Endothelial cell of umbilical vein (primary cell): ENCODE results near the gene LTF. TPM values are rescaled to one million over a fixed set of nuclear protein-coding genes. Genes with fewer than 3 reads are reported as not detected.
A peak's percentile ranks its signal among the peaks of the same experiment; 100 is the strongest.

Experiments used
- BruUV-seq: library from RNA; stranded (reverse); fragments of 400-500 nt; replicated peaks from 2 replicates; lab custom pipeline; 2021; lab: Mats Ljungman, UMichigan
- CTCF ChIA-PET: fragments of 300-600, 350-600 bp; sonication (Branson Sonifier 250); formaldehyde crosslinking; loops from one replicate; lab custom pipeline; 2021; ENCODE audit warnings: antibody characterized with exemption, inconsistent platforms; lab: Charles Lee
- POLR2A ChIA-PET: fragments of 300-600, 350-600 bp; sonication (Branson Sonifier 250); formaldehyde crosslinking; loops from one replicate; lab custom pipeline; 2021; ENCODE audit warnings: antibody characterized with exemption, inconsistent platforms; lab: Charles Lee
- DNase-seq: peaks from one replicate; pipeline ENCODE4 v3.0.0-alpha.2; 2011; ENCODE audit warnings: low read depth, low spot score
- FAIRE-seq: peaks from 2 replicates; lab custom pipeline; 2011; peaks lifted over from hg19 to GRCh38; lab: Jason Lieb, UNC
- H2AFZ ChIP-seq: 2 replicates; pipeline ENCODE4 v1.6.0; 2012; ENCODE audit warnings: low read depth, low read length, control low read depth, inconsistent platforms
- H3K27ac ChIP-seq: 2 replicates; pipeline ENCODE4 v1.5.1; 2011; ENCODE audit warnings: low read depth, mild to moderate bottlenecking, control low read depth, low read length, moderate library complexity; ENCODE audit not compliant: insufficient read depth
- H3K27me3 ChIP-seq, 2 experiments: 2 replicates each; pipeline versions ENCODE4 v1.6.0 to v1.6.1; 2011; ENCODE audit warnings: low read length in 2 of 2, mixed read lengths in 1 of 2; ENCODE audit not compliant: control insufficient read depth in 2 of 2, insufficient read depth in 2 of 2
- H3K36me3 ChIP-seq, 2 experiments: 2 replicates in 1 of 2; 3 replicates in 1 of 2; pipeline ENCODE4 v1.5.1; 2011; ENCODE audit warnings: low read length in 2 of 2, mild to moderate bottlenecking in 1 of 2, moderate library complexity in 1 of 2; ENCODE audit not compliant: control insufficient read depth in 2 of 2, insufficient read depth in 2 of 2; ENCODE audit errors: extremely low read depth in 1 of 2
- H3K4me1 ChIP-seq: 3 replicates; pipeline ENCODE4 v1.5.1; 2011; ENCODE audit warnings: mild to moderate bottlenecking, low read length; ENCODE audit not compliant: control insufficient read depth, insufficient read depth; ENCODE audit errors: extremely low read depth
- H3K4me2 ChIP-seq: 2 replicates; pipeline ENCODE4 v1.6.1; 2011; ENCODE audit warnings: low read length, control low read depth, mixed read lengths; ENCODE audit not compliant: insufficient read depth
- H3K4me3 ChIP-seq, 3 experiments: fragments of 200-600 bp in 1 of 3; sonication (generic), shearing (Covaris generic) in 1 of 3; replicated peaks in 1 of 3; 2 replicates each; pipeline ENCODE4 v1.5.1; 2011 to 2016; ENCODE audit warnings: control low read depth in 3 of 3, low read length in 3 of 3, mild to moderate bottlenecking in 2 of 3, inconsistent platforms in 1 of 3, low read depth in 1 of 3, moderate library complexity in 1 of 3; ENCODE audit not compliant: insufficient read depth in 1 of 3
- H3K79me2 ChIP-seq: 2 replicates; pipeline ENCODE4 v1.6.0; 2012; ENCODE audit warnings: low read length, inconsistent platforms; ENCODE audit not compliant: control insufficient read depth, insufficient read depth
- H3K9ac ChIP-seq: replicated peaks from 2 replicates; pipeline ENCODE3; 2011; ENCODE audit warnings: low read length, control low read depth; ENCODE audit not compliant: insufficient read depth; ENCODE audit errors: extremely low read depth
- H3K9me1 ChIP-seq: replicated peaks from 3 replicates; pipeline ENCODE4 v1.6.0; 2011; ENCODE audit warnings: mild to moderate bottlenecking, low read length; ENCODE audit not compliant: control insufficient read depth, insufficient read depth; ENCODE audit errors: extremely low read depth
- H3K9me3 ChIP-seq: replicated peaks from 2 replicates; pipeline ENCODE4 v1.5.1; 2012; ENCODE audit warnings: low read length, inconsistent platforms; ENCODE audit not compliant: control insufficient read depth, insufficient read depth
- H4K20me1 ChIP-seq: replicated peaks from 2 replicates; pipeline ENCODE3; 2011; ENCODE audit warnings: mild to moderate bottlenecking, low read length; ENCODE audit not compliant: control insufficient read depth, insufficient read depth; ENCODE audit errors: extremely low read depth
- CTCF ChIP-seq, 2 donors: IDR thresholded peaks; 1 replicate in 1 of 2; 2 replicates in 1 of 2; pipeline ENCODE4 v1.5.1; 2011; ENCODE audit warnings: low read length in 2 of 2, mild to moderate bottlenecking in 2 of 2, moderate library complexity in 2 of 2, control low read depth in 1 of 2, inconsistent platforms in 1 of 2, low read depth in 1 of 2; ENCODE audit not compliant: insufficient read depth in 1 of 2; ENCODE audit errors: extremely low read depth in 1 of 2
- EZH2 ChIP-seq: IDR thresholded peaks from 2 replicates; pipeline ENCODE4 v1.6.1; 2012; ENCODE audit warnings: borderline replicate concordance, low read depth, mild to moderate bottlenecking, moderate library complexity, low read length, inconsistent platforms; ENCODE audit not compliant: severe bottlenecking
- FOS ChIP-seq: IDR thresholded peaks from 2 replicates; pipeline ENCODE4 v1.6.1; 2011; ENCODE audit warnings: mild to moderate bottlenecking, low read length, moderate library complexity, borderline replicate concordance; ENCODE audit not compliant: insufficient read depth
- GATA2 ChIP-seq: IDR thresholded peaks from 2 replicates; pipeline ENCODE4 v1.7.0; 2011; ENCODE audit warnings: low read depth, mild to moderate bottlenecking, moderate library complexity, mixed read lengths, low read length; ENCODE audit not compliant: insufficient read length, insufficient read depth
- JUN ChIP-seq: IDR thresholded peaks from 2 replicates; pipeline ENCODE4 v1.6.1; 2011; ENCODE audit warnings: borderline replicate concordance, low read depth; ENCODE audit not compliant: insufficient read length, insufficient read depth
- MAX ChIP-seq: IDR thresholded peaks from 2 replicates; pipeline ENCODE4 v1.6.1; 2011; ENCODE audit not compliant: insufficient read depth, insufficient read length
- MYC ChIP-seq: IDR thresholded peaks from one replicate; pipeline ENCODE4 v1.6.1; 2011; ENCODE audit warnings: mild to moderate bottlenecking, low read depth, low read length
- POLR2A ChIP-seq: IDR thresholded peaks from 2 replicates; pipeline ENCODE4 v1.6.1; 2012; ENCODE audit warnings: low read depth, mild to moderate bottlenecking, control low read depth, low read length
- POLR2AphosphoS5 ChIP-seq: IDR thresholded peaks from 2 replicates; pipeline ENCODE4 v1.6.1; 2012; ENCODE audit warnings: low read depth, mild to moderate bottlenecking, control low read depth, low read length, moderate library complexity; ENCODE audit not compliant: insufficient read depth
- dilution Hi-C: fragments of 300-500 bp; cut with MboI; formaldehyde crosslinking; loops from one replicate; pipeline ENCODE4 v1.15.0; 2019; ENCODE audit warnings: low sequenced_read_pairs; ENCODE audit not compliant: extremely low pct_ligation_motif_present
- intact Hi-C: fragments of 100-400 bp; cut with micrococcal nuclease; formaldehyde crosslinking; loops from one replicate; pipeline ENCODE4 v1.10.0; 2022
- polyA plus RNA-seq, 4 experiments: library from polyadenylated mRNA; depleted of rRNA in 3 of 4; stranded (reverse) in 3 of 4; unstranded in 1 of 4; fragments of >200 nt; gene quantifications; 2 replicates each; pipeline versions ENCODE4 v1.2.1 to v1.2.3, GENCODE V29; 2011 to 2012; ENCODE audit warnings: missing spikeins in 1 of 4
- total RNA-seq: library from RNA; stranded (reverse); gene quantifications from 2 replicates; pipeline ENCODE4 v1.2.3, GENCODE V29; 2021

Gene LTF
- total and polyA plus RNA-seq, 2 donors (not counting 3 experiments of a cell fraction or from before 2014, with no cell fraction given), result not detected

- Histone ChIP-seq H3K4me1 (peaks cover 12% of the 10 kb centered on the region), H2AFZ (peak overlapping the region; percentile 10), H3K27ac (no peak overlapping the region), H3K9ac (no peak overlapping the region), H3K27me3 (no peaks in the 10 kb centered on the region), H4K20me1 (no peaks in the 10 kb centered on the region), H3K36me3 (no peaks in the 10 kb centered on the region), H3K79me2 (no peaks in the 10 kb centered on the region), H3K4me2 (no peak overlapping the region), H3K9me1 (no peaks in the 10 kb centered on the region), H3K4me3 (no peak overlapping the region), H3K9me3 (no peaks in the 10 kb centered on the region)
- dilution Hi-C loops, result no loop called here
- no TSS peak for BruUV-seq
- no peak for DNase-seq
- no peak for FAIRE-seq
- ChIA-PET CTCF (interaction anchor here (1.6 to 5.4 kb wide), 3 partner anchors 12 to 128 kb away, joined by 4 to 43 read pairs (median 24); no protein-coding TSS in a partner anchor), POLR2A (no interaction called here)
- intact Hi-C loops, result no loop called here
- TF ChIP-seq CTCF (IDR thresholded peaks at IDR 0.05; ENCODE audit: extremely low read depth in 1 of 2, insufficient read depth in 1 of 2, low read depth in 1 of 2, low read length in 2 of 2) (no peak), MAX (no peak), JUN (no peak), MYC (no peak), FOS (no peak), GATA2 (no peak), POLR2AphosphoS5 (no peak), POLR2A (no peak), EZH2 (no peak)
Measured at GRCh38 chr3:46500656-46501635, 36.2 kb upstream of the LTF start.
